HepG2 (cell line): Measurements from ENCODE around the gene MYH3. TPM values are rescaled to one million over a fixed set of nuclear protein-coding genes. Genes with fewer than 3 reads are reported as not detected.

Experiments
- ATAC-seq: fragments of 200-7000 bp; cut with Tn5 transposase; 3 replicates; pipeline ENCODE4 v1.9.1; 2020; ENCODE audit warnings: mild to moderate bottlenecking, moderate library complexity
- BruUV-seq: library from RNA; stranded (reverse); fragments of 400-500 nt; replicated peaks from 2 replicates; lab custom pipeline; 2021; lab: Mats Ljungman, UMichigan
- CTCF ChIA-PET: fragments of 300-600 bp; formaldehyde crosslinking; extraction: SDS; loops from one replicate; lab custom pipeline; 2021; ENCODE audit warnings: low total read pairs, inconsistent platforms, low intra/inter-chr PET ratio; lab: Yijun Ruan, JAX
- POLR2A ChIA-PET: fragments of 350-600 bp; sonication (Branson Sonifier 250); formaldehyde crosslinking; loops from one replicate; lab custom pipeline; 2020; ENCODE audit warnings: antibody characterized with exemption, inconsistent platforms; lab: Yijun Ruan, JAX
- DNase-seq: peaks from one replicate; pipeline ENCODE4 v3.0.0-alpha.2; 2015; ENCODE audit warnings: low spot score
- FAIRE-seq: peaks from 3 replicates; lab custom pipeline; 2011; peaks lifted over from hg19 to GRCh38; lab: Jason Lieb, UNC
- H2AFZ ChIP-seq: one replicate; pipeline ENCODE4 v1.6.1; 2011; ENCODE audit warnings: low read length, inconsistent platforms
- H3K27ac ChIP-seq: fragments of 300-600 bp; 3 replicates; pipeline ENCODE4 v1.8.0; 2011; ENCODE audit warnings: mixed run types, mild to moderate bottlenecking, mixed read lengths, low read length, inconsistent platforms; ENCODE audit not compliant: insufficient read depth; ENCODE audit errors: extremely low read length
- H3K27me3 ChIP-seq, 2 experiments: fragments of 200-600 bp in 1 of 2; 2 replicates in 1 of 2; 3 replicates in 1 of 2; pipeline versions ENCODE4 v1.6.0 to v1.8.0; 2011; ENCODE audit warnings: low read length in 2 of 2, mild to moderate bottlenecking in 2 of 2, moderate library complexity in 2 of 2, inconsistent platforms in 1 of 2; ENCODE audit not compliant: insufficient read depth in 2 of 2, control insufficient read depth in 1 of 2
- H3K36me3 ChIP-seq, 2 experiments: fragments of 200-600 bp in 1 of 2; replicated peaks in 1 of 2; 2 replicates in 1 of 2; 3 replicates in 1 of 2; pipeline versions ENCODE4 v1.5.1 to v1.8.0; 2011; ENCODE audit warnings: low read length in 2 of 2, inconsistent platforms in 1 of 2; ENCODE audit not compliant: insufficient read depth in 2 of 2, control insufficient read depth in 1 of 2
- H3K4me1 ChIP-seq: 2 replicates; pipeline ENCODE4 v1.5.1; 2012; ENCODE audit warnings: low read length, inconsistent platforms; ENCODE audit not compliant: insufficient read depth
- H3K4me2 ChIP-seq: 2 replicates; pipeline ENCODE4 v1.6.0; 2011; ENCODE audit warnings: low read depth, low read length, inconsistent platforms
- H3K4me3 ChIP-seq, 3 experiments: fragments of 200-600 bp in 1 of 3; sonication (generic), shearing (Covaris generic) in 1 of 3; replicated peaks in 1 of 3; 2 replicates each; pipeline ENCODE4 v1.5.1; 2011 to 2016; ENCODE audit warnings: low read length in 3 of 3, inconsistent platforms in 2 of 3, low read depth in 2 of 3, mild to moderate bottlenecking in 2 of 3, control low read depth in 1 of 3, mixed read lengths in 1 of 3; ENCODE audit not compliant: insufficient read depth in 1 of 3
- H3K79me2 ChIP-seq: one replicate; pipeline ENCODE4 v1.6.1; 2011; ENCODE audit warnings: low read length, inconsistent platforms; ENCODE audit not compliant: insufficient read depth
- H3K9ac ChIP-seq: 2 replicates; pipeline ENCODE4 v1.6.0; 2011; ENCODE audit warnings: mild to moderate bottlenecking, low read depth, low read length, inconsistent platforms; ENCODE audit not compliant: insufficient read depth
- H3K9me3 ChIP-seq: 2 replicates; pipeline ENCODE4 v1.5.1; 2012; ENCODE audit warnings: mild to moderate bottlenecking, low read length
- H4K20me1 ChIP-seq: 2 replicates; pipeline ENCODE4 v1.6.0; 2011; ENCODE audit warnings: inconsistent platforms, mild to moderate bottlenecking, low read length, moderate library complexity; ENCODE audit not compliant: insufficient read depth
- CC2D1A ChIP-seq: sonication (generic); formaldehyde crosslinking; IDR thresholded peaks from 2 replicates; pipeline ENCODE4 v1.8.1; 2023; ENCODE audit warnings: mild to moderate bottlenecking, missing genetic modification reagents
- IKZF1 ChIP-seq: fragments of 450-650 bp; IDR thresholded peaks from 2 replicates; pipeline ENCODE4 v1.7.1; 2016
- NFIC ChIP-seq: IDR thresholded peaks from 2 replicates; pipeline ENCODE4 v1.6.1; 2012; ENCODE audit warnings: mild to moderate bottlenecking, low read length, inconsistent platforms
- SP5 ChIP-seq: IDR thresholded peaks from 2 replicates; pipeline ENCODE4 v1.6.1; 2016; ENCODE audit warnings: low read depth, borderline replicate concordance
- WGBS: methylation state at CpG from one replicate; pipeline ENCODE4 v1.1.6; 2017; ENCODE audit warnings: low lambda C conversion rate; 5-methylcytosine and 5-hydroxymethylcytosine counted together
- in situ Hi-C: cut with HindIII; loops from 2 replicates; pipeline ENCODE4 v1.10.0; 2017; ENCODE audit warnings: low pct_unique_long_range_greater_than_20kb; ENCODE audit not compliant: extremely low pct_ligation_motif_present
- intact Hi-C: fragments of 100-400 bp; cut with micrococcal nuclease; formaldehyde crosslinking; loops from one replicate; pipeline ENCODE4 v1.10.0; 2022; ENCODE audit not compliant: unreplicated experiment
- polyA plus RNA-seq, 8 experiments: library from polyadenylated mRNA; depleted of rRNA in 3 of 8; stranded (reverse) in 7 of 8; unstranded in 1 of 8; fragments of >200 nt; fragmentation: Illumina TruSeq in 4 of 8; extraction: Trizol in 4 of 8; gene quantifications; 2 replicates each; pipeline versions ENCODE4 v1.2.1 to v1.2.3, GENCODE V29; 2011 to 2016; ENCODE audit warnings: low read depth in 4 of 8, missing spikeins in 1 of 8, mixed read lengths in 1 of 8; ENCODE audit not compliant: insufficient read depth in 1 of 8
- total RNA-seq, 5 experiments: library from RNA; depleted of rRNA; stranded (reverse); fragments of >200 nt; fragmentation: Illumina TruSeq; extraction: Trizol; gene quantifications; 2 replicates each; pipeline ENCODE4 v1.2.3, GENCODE V29; 2016; ENCODE audit warnings: low read depth in 1 of 5
- TF ChIP-seq, protein P1 (sequence below): sonication (generic); formaldehyde crosslinking; IDR thresholded peaks from 2 replicates; pipeline ENCODE4 v1.4.0; 2020; ENCODE audit warnings: missing genetic modification reagents, mild to moderate bottlenecking, borderline replicate concordance
- TF ChIP-seq, protein P2 (sequence below): sonication (generic); formaldehyde crosslinking; IDR thresholded peaks from 2 replicates; pipeline ENCODE4 v1.8.0; 2022; ENCODE audit warnings: mild to moderate bottlenecking, missing genetic modification reagents, borderline replicate concordance
- TF ChIP-seq, protein P3 (sequence below), 2 experiments: fragments of 450-650 bp in 1 of 2; sonication (generic) in 1 of 2; formaldehyde crosslinking in 1 of 2; IDR thresholded peaks; 2 replicates each; pipeline versions ENCODE4 v1.6.1 to v1.8.0; 2016 to 2022; ENCODE audit warnings: antibody characterized with exemption in 1 of 2, mild to moderate bottlenecking in 1 of 2, missing genetic modification reagents in 1 of 2

The MYH3 gene
- total and polyA plus RNA-seq, 2 of the 13 experiments (the other 11 are each of a cell fraction or from before 2014, with no cell fraction given): 2.5 to 4.5 TPM

DNA sequence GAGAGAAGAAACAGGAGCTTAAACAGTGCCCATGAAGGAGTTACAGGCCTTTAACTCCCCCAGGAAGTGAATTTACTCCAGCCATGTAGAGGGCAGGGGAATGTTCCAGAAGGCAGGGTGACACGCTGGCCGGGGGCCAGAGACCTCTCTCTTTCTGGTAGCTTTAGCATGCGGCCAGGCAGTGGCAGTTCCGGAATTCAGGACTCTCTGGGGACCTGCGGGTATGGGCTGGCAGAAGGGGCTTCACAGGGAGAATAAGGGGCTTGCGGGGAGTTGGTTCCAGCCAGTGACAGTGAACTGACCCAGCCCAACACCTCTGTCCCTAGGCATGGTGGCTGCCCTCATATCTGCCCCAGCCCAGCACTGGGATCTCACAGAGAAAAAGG, 40.0 kb downstream of the MYH3 start (continued):
- TF ChIP-seq, protein P1, sequence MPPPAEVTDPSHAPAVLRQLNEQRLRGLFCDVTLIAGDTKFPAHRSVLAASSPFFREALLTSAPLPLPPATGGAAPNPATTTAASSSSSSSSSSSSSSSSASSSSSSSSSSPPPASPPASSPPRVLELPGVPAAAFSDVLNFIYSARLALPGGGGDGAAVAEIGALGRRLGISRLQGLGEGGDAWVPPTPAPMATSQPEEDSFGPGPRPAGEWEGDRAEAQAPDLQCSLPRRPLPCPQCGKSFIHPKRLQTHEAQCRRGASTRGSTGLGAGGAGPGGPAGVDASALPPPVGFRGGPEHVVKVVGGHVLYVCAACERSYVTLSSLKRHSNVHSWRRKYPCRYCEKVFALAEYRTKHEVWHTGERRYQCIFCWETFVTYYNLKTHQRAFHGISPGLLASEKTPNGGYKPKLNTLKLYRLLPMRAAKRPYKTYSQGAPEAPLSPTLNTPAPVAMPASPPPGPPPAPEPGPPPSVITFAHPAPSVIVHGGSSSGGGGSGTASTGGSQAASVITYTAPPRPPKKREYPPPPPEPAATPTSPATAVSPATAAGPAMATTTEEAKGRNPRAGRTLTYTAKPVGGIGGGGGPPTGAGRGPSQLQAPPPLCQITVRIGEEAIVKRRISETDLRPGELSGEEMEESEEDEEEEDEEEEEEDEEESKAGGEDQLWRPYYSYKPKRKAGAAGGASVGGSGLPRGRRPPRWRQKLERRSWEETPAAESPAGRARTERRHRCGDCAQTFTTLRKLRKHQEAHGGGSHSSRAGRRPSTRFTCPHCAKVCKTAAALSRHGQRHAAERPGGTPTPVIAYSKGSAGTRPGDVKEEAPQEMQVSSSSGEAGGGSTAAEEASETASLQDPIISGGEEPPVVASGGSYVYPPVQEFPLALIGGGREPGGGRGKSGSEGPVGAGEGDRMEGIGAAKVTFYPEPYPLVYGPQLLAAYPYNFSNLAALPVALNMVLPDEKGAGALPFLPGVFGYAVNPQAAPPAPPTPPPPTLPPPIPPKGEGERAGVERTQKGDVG (CRISPR knock-in tag): no peak
- TF ChIP-seq IKZF1 (no peak), NFIC (no peak)

DNA sequence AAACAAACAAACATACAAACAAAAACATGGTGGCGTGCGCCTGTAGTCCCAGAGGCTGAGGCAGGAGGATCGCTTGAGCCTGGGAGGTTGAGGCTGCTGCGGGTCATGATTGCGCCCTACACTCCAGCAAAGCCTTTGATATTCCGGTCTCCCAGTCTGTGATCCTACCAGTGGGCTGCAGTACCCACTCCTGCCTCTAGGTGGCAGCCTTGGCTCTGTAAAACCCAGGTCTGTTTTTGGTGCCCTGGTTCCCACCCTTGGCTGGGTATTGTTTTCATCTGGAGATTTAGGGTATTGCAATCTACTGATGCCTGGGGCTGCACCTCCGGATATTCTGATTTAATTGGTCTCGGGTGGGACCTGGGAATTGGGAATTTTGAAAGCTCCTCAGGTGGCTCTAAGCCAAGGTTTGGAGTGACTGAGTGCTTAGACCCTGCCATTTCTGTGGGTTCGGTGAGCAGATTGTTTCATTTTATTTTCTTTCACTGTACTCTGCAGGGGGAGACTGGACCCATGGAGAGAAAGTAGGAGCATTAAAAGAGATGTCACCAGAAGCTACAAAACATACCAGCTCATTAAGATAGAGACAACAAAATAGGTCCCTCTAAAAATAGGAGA, 40.5 kb downstream of the MYH3 start:
- H2AFZ ChIP-seq: no peak overlapping the region
- no peaks in the 10 kb centered on the region for H3K79me2 ChIP-seq
- ChIA-PET CTCF (interaction anchor here (0.8 to 3.1 kb wide), 4 partner anchors 242 to 321 kb away, joined by 3 to 35 read pairs (median 3); no protein-coding TSS in a partner anchor), POLR2A (no interaction called here)
- peak; percentile 79 for FAIRE-seq
- WGBS: 7% methylated on average over 9 of the region's 9 CpGs
- H3K4me2 ChIP-seq: no peak overlapping the region
- no TSS peak for BruUV-seq
- no peak overlapping the region for H3K27ac ChIP-seq
- H3K9ac ChIP-seq: no peak overlapping the region
- DNase-seq: peak; percentile 69
- no peaks in the 10 kb centered on the region for H4K20me1 ChIP-seq
- intact Hi-C loops: loop anchor here (10.0 kb wide), 1 partner anchor 652 kb away; no protein-coding TSS in a partner anchor
- ATAC-seq: peak; percentile 81
- H3K4me1 ChIP-seq: no peaks in the 10 kb centered on the region
- in situ Hi-C loops: loop anchor here (5.0 to 10.0 kb wide), 2 partner anchors 289 to 652 kb away; no protein-coding TSS in a partner anchor
- H3K4me3 ChIP-seq: no peak overlapping the region
- no peaks in the 10 kb centered on the region for H3K9me3 ChIP-seq
- no peaks in the 10 kb centered on the region for H3K36me3 ChIP-seq
- no peaks in the 10 kb centered on the region; a peak in 1 of 5 replicates for H3K27me3 ChIP-seq
- TF ChIP-seq, protein P2, sequence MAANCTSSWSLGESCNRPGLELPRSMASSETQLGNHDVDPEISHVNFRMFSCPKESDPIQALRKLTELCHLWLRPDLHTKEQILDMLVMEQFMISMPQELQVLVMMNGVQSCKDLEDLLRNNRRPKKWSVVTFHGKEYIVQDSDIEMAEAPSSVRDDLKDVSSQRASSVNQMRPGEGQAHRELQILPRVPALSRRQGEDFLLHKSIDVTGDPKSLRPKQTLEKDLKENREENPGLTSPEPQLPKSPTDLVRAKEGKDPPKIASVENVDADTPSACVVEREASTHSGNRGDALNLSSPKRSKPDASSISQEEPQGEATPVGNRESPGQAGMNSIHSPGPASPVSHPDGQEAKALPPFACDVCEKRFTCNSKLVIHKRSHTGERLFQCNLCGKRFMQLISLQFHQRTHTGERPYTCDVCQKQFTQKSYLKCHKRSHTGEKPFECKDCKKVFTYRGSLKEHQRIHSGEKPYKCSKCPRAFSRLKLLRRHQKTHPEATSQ (CRISPR knock-in tag): no peak
- TF ChIP-seq CC2D1A (CRISPR knock-in tag) (no peak), SP5 (CRISPR knock-in tag) (no peak)
- TF ChIP-seq, protein P3, sequence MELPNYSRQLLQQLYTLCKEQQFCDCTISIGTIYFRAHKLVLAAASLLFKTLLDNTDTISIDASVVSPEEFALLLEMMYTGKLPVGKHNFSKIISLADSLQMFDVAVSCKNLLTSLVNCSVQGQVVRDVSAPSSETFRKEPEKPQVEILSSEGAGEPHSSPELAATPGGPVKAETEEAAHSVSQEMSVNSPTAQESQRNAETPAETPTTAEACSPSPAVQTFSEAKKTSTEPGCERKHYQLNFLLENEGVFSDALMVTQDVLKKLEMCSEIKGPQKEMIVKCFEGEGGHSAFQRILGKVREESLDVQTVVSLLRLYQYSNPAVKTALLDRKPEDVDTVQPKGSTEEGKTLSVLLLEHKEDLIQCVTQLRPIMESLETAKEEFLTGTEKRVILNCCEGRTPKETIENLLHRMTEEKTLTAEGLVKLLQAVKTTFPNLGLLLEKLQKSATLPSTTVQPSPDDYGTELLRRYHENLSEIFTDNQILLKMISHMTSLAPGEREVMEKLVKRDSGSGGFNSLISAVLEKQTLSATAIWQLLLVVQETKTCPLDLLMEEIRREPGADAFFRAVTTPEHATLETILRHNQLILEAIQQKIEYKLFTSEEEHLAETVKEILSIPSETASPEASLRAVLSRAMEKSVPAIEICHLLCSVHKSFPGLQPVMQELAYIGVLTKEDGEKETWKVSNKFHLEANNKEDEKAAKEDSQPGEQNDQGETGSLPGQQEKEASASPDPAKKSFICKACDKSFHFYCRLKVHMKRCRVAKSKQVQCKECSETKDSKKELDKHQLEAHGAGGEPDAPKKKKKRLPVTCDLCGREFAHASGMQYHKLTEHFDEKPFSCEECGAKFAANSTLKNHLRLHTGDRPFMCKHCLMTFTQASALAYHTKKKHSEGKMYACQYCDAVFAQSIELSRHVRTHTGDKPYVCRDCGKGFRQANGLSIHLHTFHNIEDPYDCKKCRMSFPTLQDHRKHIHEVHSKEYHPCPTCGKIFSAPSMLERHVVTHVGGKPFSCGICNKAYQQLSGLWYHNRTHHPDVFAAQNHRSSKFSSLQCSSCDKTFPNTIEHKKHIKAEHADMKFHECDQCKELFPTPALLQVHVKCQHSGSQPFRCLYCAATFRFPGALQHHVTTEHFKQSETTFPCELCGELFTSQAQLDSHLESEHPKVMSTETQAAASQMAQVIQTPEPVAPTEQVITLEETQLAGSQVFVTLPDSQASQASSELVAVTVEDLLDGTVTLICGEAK (IDR thresholded peaks at IDR 0.05): no peak
- TF ChIP-seq, protein P3 (CRISPR knock-in tag; IDR thresholded peaks at IDR 0.05): no peak
